ENCODE results near the gene LRP1B. TPM values are rescaled to one million over a fixed set of nuclear protein-coding genes. Genes with fewer than 3 reads are reported as not detected.

Gene LRP1B
- total RNA-seq, 6 experiments from 2014 or later: 0.06 to 1.7 (median 0.15) TPM; not detected in 1

DNA sequence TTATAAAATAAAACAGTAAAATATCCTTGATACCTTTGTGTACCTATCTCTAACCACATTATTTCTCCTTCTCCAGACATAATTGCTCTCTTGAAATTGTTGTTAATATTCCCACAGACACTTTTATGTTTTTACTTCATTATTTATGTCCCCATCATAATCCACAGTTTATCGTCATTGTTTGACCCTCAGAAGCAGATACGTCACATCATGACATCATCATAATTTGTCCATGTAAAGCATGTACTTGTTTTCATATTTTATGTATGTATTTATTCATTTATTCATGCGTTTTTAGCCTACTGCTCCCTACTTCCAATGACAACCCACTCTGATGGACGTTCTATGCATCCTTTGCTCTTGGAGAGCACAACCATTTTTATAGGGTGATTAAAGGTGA lies 1943.7 kb downstream of the LRP1B start:
- no peaks in the 10 kb centered on the region for H3K27me3 ChIP-seq
- H3K36me3 ChIP-seq: no peaks in the 10 kb centered on the region
- DNase-seq (no peak), ATAC-seq (no peak)
- H3K9me3 ChIP-seq: no peaks in the 10 kb centered on the region
- H3K27ac ChIP-seq: no peak overlapping the region
- H3K4me1 ChIP-seq: no peaks in the 10 kb centered on the region
- H3K4me3 ChIP-seq: no peak overlapping the region
- no peak for TF ChIP-seq POLR2A (IDR thresholded peaks at IDR 0.05)
- TF ChIP-seq CTCF (IDR thresholded peaks at IDR 0.05): no peak
- intact Hi-C loops (cut with DNase I): no loop called here
- WGBS (ENCODE audit: insufficient coverage, low coverage, low lambda C conversion rate, missing lambda C conversion rate): 53% methylated on average over 4 of the region's 4 CpGs

GRCh38 chr2:140186313-140186712 lies 1944.5 kb downstream of the LRP1B start:
- no peaks in the 10 kb centered on the region for H3K9me3 ChIP-seq
- H3K27ac ChIP-seq: no peak overlapping the region
- DNase-seq (no peak), ATAC-seq (no peak)
- intact Hi-C loops (cut with DNase I): no loop called here
- H3K4me1 ChIP-seq: no peaks in the 10 kb centered on the region
- TF ChIP-seq POLR2A (IDR thresholded peaks at IDR 0.05) (no peak), CTCF (IDR thresholded peaks at IDR 0.05) (no peak)
- WGBS (ENCODE audit: insufficient coverage, low coverage, low lambda C conversion rate, missing lambda C conversion rate): 45% methylated on average over 4 of the region's 4 CpGs
- H3K36me3 ChIP-seq: no peaks in the 10 kb centered on the region
- H3K4me3 ChIP-seq: no peak overlapping the region
- no peaks in the 10 kb centered on the region for H3K27me3 ChIP-seq

- Histone ChIP-seq H3K9me3 (no peaks in the 10 kb centered on the region), H3K27ac (no peak overlapping the region), H3K4me3 (no peak overlapping the region), H3K4me1 (no peaks in the 10 kb centered on the region), H3K27me3 (no peaks in the 10 kb centered on the region), H3K36me3 (no peaks in the 10 kb centered on the region)
- DNase-seq: no peak
- ATAC-seq: no peak
- TF ChIP-seq POLR2A (IDR thresholded peaks at IDR 0.05) (no peak), CTCF (IDR thresholded peaks at IDR 0.05) (no peak)
- intact Hi-C loops (cut with DNase I): no loop called here
Observed at GRCh38 chr2:140185076-140185475, 1945.7 kb downstream of the LRP1B start.

DNA sequence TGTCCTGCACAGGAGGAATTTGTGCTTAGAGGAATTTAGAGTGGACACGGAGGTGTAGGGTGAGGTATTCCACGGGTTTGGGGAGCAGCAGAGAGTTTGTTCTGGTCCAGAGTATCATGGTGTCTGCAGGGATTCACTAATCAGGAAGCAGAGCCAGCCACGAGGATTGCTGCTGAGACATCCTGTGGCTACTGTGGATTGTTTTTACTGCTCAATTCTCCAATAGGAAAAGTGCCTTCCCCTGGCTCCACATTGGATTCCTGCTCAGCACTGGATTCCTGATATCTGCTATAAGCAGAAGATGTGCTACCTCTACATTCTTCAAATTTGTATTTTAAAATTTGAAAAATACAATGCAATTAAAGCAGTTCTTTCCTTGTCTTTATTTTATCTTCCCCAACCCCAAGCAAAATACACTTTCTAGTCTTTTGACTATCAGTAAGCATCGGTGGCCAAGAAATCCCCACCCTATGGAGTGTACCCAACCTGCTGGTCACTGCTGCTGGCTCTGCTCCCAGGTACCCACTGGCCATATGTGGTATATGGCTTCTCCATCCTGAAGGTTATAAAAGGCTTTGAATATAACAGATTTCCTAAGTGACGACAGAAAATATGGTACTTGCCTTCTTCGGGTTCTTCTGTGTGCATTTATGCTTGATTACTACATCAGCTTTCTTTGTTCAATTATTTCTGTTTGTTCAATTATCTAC lies 1947.6 kb downstream of the LRP1B start:
- Histone ChIP-seq H3K27ac (no peak overlapping the region), H3K9me3 (no peaks in the 10 kb centered on the region), H3K4me1 (no peaks in the 10 kb centered on the region), H3K27me3 (no peaks in the 10 kb centered on the region), H3K36me3 (no peaks in the 10 kb centered on the region), H3K4me3 (no peak overlapping the region)
- TF ChIP-seq CTCF (IDR thresholded peaks at IDR 0.05) (no peak), POLR2A (IDR thresholded peaks at IDR 0.05) (no peak)
- WGBS (ENCODE audit: insufficient coverage, low coverage, low lambda C conversion rate, missing lambda C conversion rate): 50% methylated on average over 5 of the region's 6 CpGs
- no peak for DNase-seq
- intact Hi-C loops (cut with DNase I): no loop called here
- ATAC-seq: no peak

Small RNAs within 50 kb of the gene (microRNA-seq; reads per million reads assigned to microRNA genes)
- gene MIR7157: 0 reads per million in 2 donors

Small RNAs within 50 kb of the gene (small RNA-seq; reads per million reads assigned to genes)
- gene AC068287.1: 0 to 0.10 reads per million in 2 experiments
- 0 reads per million in 2 experiments for gene MTCO1P44
- gene RF00019: 0 reads per million in 2 experiments
- 0 reads per million in 2 experiments for gene RF02271
- gene RNU6-904P: 0 reads per million in 2 experiments

Measured in right lobe of liver (tissue), 6 donors.